GM12891 (cell line): Measurements from ENCODE around the gene ETV7.
"Not testable (repeated sequence)": the region's sequence is repeated elsewhere in the genome, so short reads cannot be mapped to it uniquely, and the experiment has no call there.

ENCODE experiments used
- PAX5 ChIP-seq: IDR thresholded peaks from 2 replicates; pipeline ENCODE4 v1.6.1; 2011; ENCODE audit warnings: low read length, moderate library complexity, mild to moderate bottlenecking; ENCODE audit not compliant: insufficient read depth, severe bottlenecking
- POLR2A ChIP-seq: IDR thresholded peaks from 2 replicates; pipeline ENCODE4 v1.6.1; 2011; ENCODE audit warnings: low read depth, low read length, control low read depth
- POLR2AphosphoS5 ChIP-seq: IDR thresholded peaks from 2 replicates; pipeline ENCODE4 v1.6.1; 2011; ENCODE audit warnings: low read depth, low read length, control low read depth
- POU2F2 ChIP-seq: IDR thresholded peaks from 2 replicates; pipeline ENCODE4 v1.6.1; 2011; ENCODE audit warnings: low read depth, mild to moderate bottlenecking, control low read depth, low read length, moderate library complexity
- SPI1 ChIP-seq: IDR thresholded peaks from 2 replicates; pipeline ENCODE4 v1.6.1; 2011; ENCODE audit warnings: low read depth, low read length, control low read depth
- TAF1 ChIP-seq: IDR thresholded peaks from 2 replicates; pipeline ENCODE4 v1.6.1; 2011; ENCODE audit warnings: low read depth, low read length, control low read depth

DNA sequence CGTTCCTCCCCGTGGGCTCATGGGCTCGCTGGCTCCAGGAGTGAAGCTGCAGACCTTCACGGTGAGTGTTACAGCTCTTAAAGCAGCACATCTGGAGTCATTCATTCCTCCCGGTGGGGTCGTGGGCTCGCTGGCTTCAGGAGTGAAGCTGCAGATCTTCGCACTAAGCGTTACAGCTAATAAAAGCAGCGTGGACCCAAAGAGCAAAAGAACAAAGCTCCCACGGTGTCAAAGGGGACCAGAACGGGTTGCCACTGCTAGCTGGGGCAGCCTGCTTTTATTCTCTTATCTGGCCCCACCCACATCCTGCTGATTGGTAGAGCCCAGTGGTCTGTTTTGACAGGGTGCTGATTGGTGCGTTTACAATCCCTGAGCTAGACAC is 24.1 kb downstream of the ETV7 start:
- not testable (repeated sequence) for TF ChIP-seq POLR2A, POLR2AphosphoS5, TAF1, SPI1, PAX5, POU2F2
